GM18507 (cell line): Measurements from ENCODE around the gene PAPLN.
"Not testable (repeated sequence)": the region's sequence is repeated elsewhere in the genome, so short reads cannot be mapped to it uniquely, and the experiment has no call there.

ENCODE experiments used
- DNase-seq: peaks from one replicate; pipeline ENCODE4 v3.0.0; 2011; ENCODE audit warnings: low read depth; ENCODE audit not compliant: insufficient read length; ENCODE audit errors: extremely low spot score
- FAIRE-seq: peaks from 2 replicates; lab custom pipeline; 2011; peaks lifted over from hg19 to GRCh38; lab: Jason Lieb, UNC

Gene PAPLN

DNA sequence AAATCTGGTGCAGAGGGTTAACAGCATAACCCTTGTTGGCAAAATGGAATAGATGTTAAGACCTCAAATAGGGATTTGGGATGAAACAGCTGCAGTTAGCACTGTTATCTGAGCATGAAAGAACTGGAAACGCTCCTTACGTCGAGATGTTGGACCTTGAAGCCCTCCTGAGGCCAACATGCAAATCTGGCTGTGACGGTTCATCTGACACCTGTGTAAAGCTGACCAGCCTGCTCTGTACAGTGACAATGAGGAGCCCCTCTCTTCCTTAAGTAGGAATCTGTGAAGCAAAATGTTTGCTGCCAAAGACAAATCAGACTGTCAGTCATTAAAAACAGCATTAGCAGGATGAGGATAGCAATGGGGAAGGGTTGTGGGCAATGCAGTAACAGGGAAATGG is 36.5 kb downstream of the PAPLN start:
- FAIRE-seq = no peak
- DNase-seq = no peak

DNA sequence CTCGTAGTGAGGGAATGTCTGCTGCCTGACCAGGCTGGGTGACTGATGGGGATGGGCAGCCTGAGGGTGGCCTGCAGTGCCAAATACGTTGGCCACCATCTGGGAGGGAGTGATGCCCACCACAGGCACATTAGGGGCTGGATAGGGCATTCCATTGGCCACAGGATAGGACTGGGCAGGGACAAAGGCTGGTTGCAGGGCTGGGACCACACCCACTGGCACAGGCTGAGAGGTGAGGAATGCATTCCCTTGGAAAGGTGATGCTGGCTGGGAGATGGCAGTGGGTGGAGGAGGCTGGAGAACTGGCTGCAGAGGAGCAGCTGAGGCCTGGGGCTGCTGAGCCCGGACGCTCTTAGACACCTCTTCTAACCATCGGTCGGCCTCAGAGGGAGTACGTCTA is 39.5 kb downstream of the PAPLN start:
- FAIRE-seq (no peak), DNase-seq (no peak)

DNA sequence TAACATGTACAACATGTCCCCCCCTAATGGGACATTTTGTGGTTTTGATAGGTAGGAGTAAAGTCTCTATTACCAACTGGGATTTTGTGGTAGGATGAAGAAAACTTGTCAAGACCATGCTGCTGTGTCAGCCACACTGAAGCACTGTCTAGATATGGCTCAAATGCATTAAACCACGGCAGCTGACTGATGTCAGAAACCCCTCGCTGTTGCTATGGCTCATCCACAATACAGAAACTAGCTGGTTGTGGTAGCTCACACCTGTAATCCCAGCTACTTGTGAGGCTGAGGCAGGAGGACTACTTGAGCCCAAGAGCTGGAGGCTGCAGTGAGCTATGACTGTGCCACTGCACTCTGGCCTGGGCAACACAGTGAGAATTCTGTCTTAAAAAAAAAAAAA is 40.1 kb downstream of the PAPLN start:
- FAIRE-seq (no peak), DNase-seq (no peak)

DNA sequence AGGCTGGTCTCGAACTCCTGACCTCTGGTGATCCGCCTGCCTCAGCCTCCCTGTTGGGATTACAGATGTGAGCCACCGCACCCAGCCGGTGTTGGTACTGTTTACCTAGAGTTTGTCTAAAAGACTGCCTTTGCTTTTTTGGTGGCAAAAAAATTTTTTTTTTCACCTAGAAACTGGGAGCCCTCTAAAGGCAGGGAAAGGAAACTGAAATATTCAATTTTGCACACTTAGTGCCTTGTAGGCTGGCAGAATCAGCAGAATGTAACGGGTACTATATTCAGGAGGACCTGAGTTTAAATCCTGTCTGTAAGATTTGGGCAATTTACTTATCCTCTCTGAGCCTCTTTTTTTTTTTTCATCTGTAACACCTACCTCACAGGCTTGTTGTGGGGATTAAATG is 43.6 kb downstream of the PAPLN start:
- FAIRE-seq (no peak), DNase-seq (no peak)

DNA sequence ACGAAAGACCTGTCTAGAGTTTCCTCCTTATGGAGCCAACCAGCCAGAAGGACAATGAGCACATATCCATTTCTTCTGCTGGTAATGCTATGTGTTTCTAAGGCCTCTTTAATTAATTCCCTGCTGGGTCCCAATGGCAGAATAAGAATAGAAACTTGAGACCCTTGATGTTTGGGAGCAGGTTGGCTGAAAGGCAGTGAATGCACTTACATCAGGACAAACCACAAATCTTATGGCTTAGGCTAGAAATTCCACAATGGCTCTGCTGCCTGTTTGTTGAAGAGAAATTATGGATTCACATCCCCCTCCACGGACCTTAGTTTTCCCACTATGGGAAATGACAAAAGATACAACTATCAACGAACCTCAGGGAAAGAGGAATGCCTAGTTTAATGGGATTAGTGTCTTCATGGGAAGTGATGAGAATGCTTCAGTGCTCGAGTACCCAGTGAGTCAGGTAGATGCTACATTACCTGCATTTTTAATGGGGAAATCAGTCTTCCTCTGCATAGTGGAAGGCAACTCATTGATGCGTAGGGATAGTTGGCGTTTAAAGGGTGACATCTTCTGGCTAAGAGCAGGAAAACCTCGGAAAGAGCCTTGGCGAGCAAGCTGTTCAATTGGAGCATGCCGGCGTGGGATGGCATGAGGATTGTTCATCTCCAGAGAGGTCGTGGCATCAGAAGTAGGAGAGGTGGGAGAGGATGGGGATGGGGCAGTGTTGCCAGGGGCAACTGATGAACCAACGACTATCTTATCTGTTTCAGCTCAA is 46.5 kb downstream of the PAPLN start:
- FAIRE-seq (no peak), DNase-seq (no peak)

DNA sequence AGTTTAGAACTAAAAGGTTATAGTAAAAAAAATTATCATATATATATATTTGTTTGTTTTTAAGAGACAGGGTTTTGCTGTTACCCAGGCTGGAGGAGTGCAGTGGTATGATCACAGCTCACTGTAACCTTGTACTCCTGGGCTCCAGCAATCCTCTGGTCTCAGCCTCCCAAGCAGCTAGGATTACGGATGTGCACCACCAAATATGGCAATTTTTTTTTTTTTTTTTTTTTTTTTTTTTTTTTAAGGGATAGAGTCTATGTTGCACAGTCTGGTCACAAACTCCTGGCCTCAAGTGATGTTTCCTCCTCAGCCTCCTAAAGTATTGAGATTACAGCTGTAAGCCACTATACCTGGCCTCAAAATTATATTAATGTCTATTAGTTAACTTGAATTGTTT is 48.7 kb downstream of the PAPLN start:
- FAIRE-seq = no peak

DNA sequence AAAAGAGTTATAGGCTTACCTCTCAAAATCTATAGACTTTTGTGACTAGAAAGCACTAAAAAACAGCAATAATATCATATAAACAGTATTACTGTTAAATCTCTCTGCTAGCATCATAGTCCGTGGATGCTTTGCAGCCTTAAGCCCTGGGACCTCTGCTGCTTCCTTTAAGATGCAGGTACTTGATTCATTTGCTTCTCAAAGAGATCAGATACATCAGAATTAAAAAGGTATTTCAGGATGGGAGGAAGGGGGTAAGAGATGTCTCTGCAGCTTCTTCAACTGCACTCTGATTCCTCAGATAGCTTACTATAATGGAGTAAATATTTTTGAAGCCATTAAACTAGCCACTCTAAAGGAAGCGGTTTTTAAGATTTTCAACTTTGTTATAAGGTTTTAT is 49.3 kb downstream of the PAPLN start:
- no peak for DNase-seq
- FAIRE-seq = no peak

More for the DNA sequence above, 48.7 kb downstream of the PAPLN start:
- no peak for DNase-seq

DNA sequence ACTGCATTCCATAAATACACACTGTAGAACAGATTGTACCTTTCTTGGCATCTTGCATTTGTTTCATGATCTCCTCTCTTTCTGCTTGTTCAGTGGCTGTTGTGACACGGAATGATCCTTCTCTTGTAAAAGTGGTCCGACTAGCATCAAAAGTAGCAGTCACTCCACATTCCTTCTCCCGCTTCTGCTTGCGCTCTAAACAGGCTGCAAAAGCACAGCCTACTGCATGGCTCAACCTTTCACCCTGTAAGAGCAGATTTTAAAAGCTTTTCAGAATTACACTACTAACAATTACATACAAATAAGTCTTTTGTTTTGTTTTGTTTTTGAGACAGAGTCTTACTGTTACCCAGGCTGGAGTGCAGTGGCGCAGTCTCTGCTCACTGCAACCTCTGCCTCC is 49.8 kb downstream of the PAPLN start:
- no peak for DNase-seq
- no peak for FAIRE-seq

DNA sequence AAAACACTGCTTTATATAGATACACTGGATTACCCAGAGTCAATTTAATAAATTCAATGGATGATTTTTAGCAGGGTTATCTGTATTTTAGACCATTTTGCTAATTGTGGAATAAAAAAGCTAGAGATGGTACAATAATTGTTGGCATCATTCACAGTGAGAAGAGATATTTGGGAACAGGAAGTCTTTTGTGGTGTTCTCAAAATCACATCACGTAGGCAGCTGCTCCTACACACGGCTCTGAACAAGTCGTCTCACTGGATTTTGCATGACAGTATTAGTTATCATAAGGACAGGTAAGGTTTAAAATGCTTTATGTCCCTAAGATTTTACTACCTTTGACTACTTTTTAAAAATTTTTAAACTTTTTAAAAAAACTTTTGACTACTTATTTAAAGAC is 52.0 kb downstream of the PAPLN start:
- no peak for DNase-seq

DNA sequence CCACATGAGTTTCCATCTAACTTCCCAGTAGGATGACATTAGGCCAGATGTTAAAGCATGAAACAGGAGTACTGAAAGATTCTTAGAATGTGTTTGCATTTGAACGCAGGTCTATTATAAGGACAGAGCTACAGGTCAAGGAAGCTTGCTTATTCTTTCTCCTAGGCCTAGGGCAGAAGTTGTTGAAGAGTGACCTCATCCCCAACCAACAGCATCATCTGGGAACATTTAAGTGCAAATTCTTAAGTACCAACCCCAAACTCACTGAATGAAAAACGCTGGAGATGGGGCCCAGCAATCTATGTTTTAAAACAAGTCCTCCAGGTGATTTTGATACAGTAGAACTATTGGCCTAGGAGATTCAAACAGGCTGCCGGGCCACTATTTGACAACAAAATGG is 52.4 kb downstream of the PAPLN start:
- DNase-seq = no peak
- FAIRE-seq = no peak

More for the DNA sequence above, 52.0 kb downstream of the PAPLN start:
- peak; percentile 21 for FAIRE-seq

DNA sequence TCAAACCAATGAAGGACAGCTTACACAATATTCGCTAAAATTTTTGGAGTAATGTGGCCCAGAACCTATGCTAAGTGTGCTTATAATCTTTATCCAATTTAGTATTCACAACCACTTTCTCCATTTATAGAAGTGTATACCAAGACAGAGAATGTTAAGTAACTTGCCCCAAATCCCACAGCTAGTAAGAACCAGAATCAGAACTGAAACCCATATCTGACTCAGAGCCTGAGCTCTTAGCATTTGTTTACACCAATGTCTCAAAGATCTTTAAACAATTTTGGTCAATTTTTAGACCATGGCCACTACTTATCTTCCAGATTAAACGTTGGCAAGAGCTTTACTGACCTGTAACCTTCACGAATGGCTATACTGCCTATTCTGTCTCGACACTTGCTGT is 53.0 kb downstream of the PAPLN start:
- FAIRE-seq = peak; percentile 82
- no peak for DNase-seq

DNA sequence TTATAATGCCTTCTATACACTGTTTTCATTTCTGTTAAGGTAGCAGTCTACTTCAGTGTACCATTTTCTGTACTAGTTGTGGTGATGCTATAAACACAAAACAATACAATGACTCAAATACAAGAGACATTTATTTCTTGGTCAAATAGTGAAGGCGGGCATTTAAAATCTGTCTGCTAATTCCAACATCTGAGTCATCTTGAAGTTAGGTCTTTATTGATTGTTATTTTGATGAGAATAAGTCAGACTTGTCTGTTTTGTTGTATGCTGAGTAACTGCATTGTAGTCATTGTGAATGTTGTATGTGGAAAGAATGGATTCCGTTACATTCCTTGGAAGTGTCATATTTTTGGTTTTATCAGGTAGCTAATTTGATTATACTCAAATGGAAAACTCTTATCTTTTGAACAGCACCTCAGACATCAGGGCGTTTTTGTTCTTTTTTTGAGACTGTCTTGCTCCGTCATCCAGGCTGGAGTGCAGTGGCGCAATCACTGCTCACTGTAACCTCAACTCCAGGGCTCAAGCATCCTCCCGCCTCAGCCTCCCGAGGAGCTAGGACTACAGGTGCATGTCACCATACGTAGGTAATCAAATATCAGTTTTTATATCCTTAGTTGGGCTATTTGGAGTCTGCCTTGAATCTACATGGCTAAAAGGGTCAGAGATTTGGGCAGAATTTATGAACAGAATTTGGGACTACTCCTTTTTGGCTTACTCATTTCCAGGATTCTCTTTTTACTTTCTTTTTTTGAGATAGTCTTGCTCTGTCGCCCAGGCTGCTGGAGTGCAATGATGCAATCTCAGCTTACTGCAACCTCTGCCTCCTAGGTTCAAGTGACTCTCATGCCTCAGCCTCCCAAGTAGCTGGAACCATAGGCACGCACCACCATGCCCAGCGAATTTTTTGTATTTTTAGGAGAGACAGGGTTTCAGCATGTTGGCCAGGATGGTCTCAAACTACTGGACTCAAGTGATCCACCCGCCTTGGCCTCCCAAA is 56.8 kb downstream of the PAPLN start:
- FAIRE-seq (no peak), DNase-seq (no peak)

DNA sequence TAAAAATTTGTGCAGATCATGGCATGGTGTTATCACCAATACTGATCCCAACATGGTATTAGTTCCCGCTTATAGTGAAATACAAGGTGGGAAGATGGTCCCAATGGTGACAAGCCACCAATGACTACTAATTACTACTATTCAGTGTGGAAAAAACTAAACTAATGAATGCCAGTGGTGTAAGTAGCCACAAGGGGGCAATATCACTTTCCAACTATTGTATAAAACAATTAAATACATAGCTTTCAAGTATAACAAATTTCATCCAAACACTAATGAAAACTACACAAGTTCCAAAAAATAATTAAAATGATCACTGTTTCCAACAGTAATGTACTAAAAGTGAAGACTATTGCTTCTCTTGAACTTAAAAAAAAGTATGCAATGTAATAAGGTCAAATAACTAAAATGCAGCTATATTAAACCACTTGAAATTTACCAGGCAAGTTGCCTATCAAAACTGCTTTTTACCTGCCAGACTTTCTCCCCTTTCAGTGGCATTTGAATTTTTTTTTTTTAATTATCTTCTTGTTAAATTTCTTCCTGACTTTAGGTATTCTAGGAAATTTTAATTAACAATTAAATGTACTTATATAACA is 58.0 kb downstream of the PAPLN start:
- DNase-seq = no peak

DNA sequence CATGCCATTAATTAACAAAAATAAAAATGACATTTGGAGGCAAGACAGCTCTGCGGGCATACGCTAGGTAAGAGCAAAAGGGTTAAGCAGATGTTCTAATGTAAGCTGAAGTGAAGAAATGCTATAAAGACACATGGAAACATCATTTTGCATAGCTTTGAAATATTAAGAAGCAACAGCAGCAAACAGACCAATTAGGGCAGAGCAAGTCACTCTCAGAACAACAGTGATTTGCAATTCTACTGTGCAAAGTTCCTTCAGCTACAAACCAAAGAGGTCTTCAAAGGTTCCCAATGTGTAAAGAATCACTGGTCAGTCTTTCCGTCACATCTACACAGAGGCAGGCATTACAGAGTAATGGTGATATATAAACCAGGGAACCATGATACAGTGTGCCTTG is 68.2 kb downstream of the PAPLN start:
- DNase-seq (no peak), FAIRE-seq (no peak)

More for the DNA sequence above, 58.0 kb downstream of the PAPLN start:
- peak; percentile 35 for FAIRE-seq

DNA sequence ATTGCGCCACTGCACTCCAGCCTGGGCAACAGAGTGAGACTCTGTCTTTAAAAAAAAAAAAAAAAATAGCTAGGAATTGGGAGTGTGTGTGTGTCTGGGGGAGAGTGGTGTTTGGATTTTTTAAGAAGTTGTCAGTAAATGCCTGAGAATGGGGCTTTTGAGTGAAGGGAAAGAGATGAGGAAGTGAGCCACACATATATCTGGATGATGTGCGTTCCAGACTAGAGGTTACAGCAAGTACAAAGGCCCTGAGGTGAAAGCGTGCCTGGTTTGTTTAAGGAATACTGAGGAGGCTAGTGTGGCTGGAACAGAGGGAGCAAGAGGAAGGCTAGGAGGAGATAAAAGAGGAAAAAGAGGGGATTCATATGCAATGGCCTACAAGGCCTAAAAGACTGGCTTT is 70.0 kb downstream of the PAPLN start:
- no peak for FAIRE-seq

DNA sequence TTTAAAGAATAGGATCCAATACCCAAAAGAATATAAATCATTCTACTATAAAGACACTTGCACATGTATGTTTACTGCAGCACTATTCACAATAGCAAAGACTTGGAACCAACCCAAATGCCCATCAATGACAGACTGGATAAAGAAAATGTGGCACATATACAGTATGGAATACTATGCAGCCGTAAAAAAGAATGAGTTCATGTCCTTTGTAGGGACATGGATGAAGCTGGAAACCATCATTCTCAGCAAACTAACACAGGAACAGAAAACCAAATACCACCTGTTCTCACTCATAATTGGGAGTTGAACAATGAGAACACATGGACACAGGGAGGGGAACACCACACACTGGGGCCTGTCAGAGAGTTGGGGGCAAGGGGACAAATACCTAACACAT is 71.9 kb downstream of the PAPLN start:
- not testable (repeated sequence) for FAIRE-seq, DNase-seq

More for the DNA sequence above, 70.0 kb downstream of the PAPLN start:
- no peak for DNase-seq

DNA sequence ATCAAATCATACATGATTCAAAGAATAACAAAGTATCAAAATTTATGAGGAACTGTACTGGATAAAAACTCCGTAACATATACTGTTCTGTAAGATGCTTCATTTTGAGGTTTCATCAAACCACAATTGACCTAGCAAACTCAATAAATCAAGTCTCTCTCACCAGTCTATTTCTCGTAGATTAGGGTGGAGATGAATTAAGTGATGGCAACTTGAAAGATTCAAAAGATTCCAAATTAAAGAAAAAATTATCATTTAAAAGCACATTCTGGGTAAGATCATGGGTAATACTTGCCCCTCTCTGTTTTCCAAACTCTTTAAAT is 74.4 kb downstream of the PAPLN start:
- FAIRE-seq = no peak
- no peak for DNase-seq

DNA sequence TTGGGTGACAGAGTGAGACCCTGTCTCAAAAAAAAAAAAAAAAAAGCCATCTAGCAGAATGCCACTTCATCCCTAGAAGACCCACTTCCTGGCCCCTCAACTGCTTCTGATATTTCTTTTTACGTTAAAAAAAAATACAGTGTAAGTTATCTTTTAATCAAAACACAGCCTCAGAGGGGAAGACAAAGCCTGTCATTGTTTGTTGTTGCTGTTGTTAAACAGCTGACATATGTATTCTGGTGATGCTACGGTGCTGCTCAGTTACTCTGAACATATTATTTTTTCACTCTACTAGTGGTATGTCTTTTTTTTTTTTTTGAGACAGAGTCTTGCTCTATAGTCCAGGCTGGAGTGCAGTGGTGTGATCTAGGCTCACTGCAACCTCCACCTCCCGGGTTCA is 75.4 kb downstream of the PAPLN start:
- DNase-seq (no peak), FAIRE-seq (no peak)

DNA sequence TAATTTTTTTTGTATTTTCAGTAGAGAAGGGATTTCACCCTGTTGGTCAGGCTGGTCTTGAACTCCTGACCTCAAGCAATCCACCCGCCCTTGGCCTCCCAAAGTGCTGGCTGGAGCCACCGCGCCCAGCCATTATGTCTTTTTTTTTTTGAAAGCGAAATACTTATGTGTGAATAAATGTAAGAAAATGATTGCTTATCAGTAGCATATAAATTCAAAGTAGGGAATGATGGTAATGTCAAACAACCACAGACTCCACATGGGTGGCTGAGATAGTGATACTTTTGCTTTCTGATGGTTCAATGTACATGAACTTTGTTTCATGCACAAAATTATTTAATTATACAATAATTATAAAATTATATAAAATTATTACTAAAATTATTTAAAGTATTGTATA is 75.8 kb downstream of the PAPLN start:
- no peak for FAIRE-seq
- no peak for DNase-seq

DNA sequence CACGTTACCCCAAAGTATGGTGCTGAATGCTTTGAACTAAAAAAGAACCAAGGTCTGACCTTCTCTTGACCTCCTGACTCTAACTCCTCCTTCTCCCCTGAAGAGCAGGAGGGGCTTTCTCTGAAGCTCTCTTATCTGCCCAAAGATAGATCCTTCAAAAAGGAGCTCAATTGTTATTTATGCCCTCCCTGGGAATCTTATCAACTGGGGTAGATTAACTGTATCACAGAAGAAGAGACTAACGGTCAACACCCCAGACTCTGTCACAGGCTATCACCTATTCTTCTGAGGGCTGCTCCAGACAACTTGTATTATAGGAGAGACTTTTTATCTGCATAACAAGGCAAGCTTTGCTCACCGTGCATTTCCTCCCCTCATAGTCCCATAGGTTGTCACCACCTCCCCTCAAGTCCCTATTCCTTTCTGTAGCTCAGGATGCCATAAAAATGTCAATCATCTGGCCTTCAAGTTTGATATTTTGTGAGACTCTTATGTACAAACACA is 86.6 kb downstream of the PAPLN start:
- DNase-seq = no peak
- no peak for FAIRE-seq
